Neutrophil (primary cell): ENCODE data around the gene TUBB.
"Not testable (repeated sequence)": the region's sequence is repeated elsewhere in the genome, so short reads cannot be mapped to it uniquely, and the experiment has no call there.

ENCODE experiments used
- H3K27ac ChIP-seq: fragments of 200-600 bp; sonication (generic); 2 replicates; pipeline ENCODE4 v1.5.1; 2016; ENCODE audit warnings: mild to moderate bottlenecking, moderate library complexity
- H3K27me3 ChIP-seq: fragments of 200-600 bp; sonication (generic); 2 replicates; pipeline ENCODE4 v1.6.0; 2016; ENCODE audit warnings: mild to moderate bottlenecking
- H3K36me3 ChIP-seq: fragments of 200-600 bp; sonication (generic); 2 replicates; pipeline ENCODE4 v1.5.1; 2017
- H3K4me1 ChIP-seq, 2 experiments: fragments of 200-600 bp in 1 of 2; sonication (generic) in 1 of 2; 1 replicate in 1 of 2; 2 replicates in 1 of 2; pipeline versions ENCODE4 v1.5.1 to v1.6.1; 2013 to 2016; ENCODE audit warnings: low read depth in 1 of 2, low read length in 1 of 2, mild to moderate bottlenecking in 1 of 2, moderate library complexity in 1 of 2; ENCODE audit not compliant: control insufficient read depth in 1 of 2, insufficient read depth in 1 of 2
- H3K4me3 ChIP-seq, 2 experiments: fragments of 200-600 bp in 1 of 2; sonication (generic) in 1 of 2; 1 replicate in 1 of 2; 2 replicates in 1 of 2; pipeline ENCODE4 v1.5.1; 2013 to 2016; ENCODE audit warnings: low read depth in 1 of 2, low read length in 1 of 2, mild to moderate bottlenecking in 1 of 2, moderate library complexity in 1 of 2
- H3K9me3 ChIP-seq: fragments of 200-600 bp; sonication (generic); 2 replicates; pipeline ENCODE4 v1.5.1; 2016
- TF ChIP-seq, protein P1 (sequence below): fragments of 200-600 bp; sonication (generic); IDR thresholded peaks from 2 replicates; pipeline ENCODE4 v1.5.1; 2016; ENCODE audit warnings: antibody characterized with exemption

TUBB gene

DNA sequence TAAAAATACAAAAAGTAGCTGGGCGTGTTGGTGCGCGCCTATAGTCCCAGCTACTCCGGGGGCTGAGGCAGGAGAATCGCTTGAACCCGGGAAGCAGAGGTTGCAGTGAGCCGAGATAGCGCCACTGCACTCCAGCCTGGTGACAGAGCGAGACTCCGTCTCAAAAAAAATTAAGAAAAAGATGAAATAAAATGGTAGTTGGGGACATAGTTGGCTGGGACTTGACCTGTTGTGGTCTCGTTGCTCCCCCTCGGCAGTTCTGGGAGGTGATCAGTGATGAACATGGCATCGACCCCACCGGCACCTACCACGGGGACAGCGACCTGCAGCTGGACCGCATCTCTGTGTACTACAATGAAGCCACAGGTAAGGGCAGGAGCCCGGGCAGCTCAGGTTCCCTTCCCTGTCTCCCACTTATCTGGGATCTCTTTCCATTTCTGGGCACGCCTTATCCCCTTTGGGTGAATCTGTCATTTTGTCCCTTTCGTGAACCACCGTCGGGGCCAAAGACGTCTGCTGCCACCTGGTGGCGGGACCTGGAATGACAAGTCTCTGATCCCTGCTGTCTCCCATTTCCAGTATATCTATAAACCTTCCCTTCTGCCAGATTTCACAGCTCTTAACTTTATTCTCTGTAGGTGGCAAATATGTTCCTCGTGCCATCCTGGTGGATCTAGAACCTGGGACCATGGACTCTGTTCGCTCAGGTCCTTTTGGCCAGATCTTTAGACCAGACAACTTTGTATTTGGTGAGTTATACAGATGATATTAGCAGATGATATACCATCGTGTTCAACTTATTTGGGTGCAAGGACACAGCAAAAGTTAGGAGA is 2.3 kb downstream of the TUBB start:
- Histone ChIP-seq H3K9me3 (no peaks in the 10 kb centered on the region), H3K4me1 (peaks cover 49 to 55% of the 10 kb centered on the region in 2 experiments), H3K4me3 (peak overlapping the region; percentile 88 to 92), H3K36me3 (peaks cover 53% of the 10 kb centered on the region), H3K27ac (peak overlapping the region; percentile 97), H3K27me3 (no peaks in the 10 kb centered on the region)
- TF ChIP-seq, protein P1, sequence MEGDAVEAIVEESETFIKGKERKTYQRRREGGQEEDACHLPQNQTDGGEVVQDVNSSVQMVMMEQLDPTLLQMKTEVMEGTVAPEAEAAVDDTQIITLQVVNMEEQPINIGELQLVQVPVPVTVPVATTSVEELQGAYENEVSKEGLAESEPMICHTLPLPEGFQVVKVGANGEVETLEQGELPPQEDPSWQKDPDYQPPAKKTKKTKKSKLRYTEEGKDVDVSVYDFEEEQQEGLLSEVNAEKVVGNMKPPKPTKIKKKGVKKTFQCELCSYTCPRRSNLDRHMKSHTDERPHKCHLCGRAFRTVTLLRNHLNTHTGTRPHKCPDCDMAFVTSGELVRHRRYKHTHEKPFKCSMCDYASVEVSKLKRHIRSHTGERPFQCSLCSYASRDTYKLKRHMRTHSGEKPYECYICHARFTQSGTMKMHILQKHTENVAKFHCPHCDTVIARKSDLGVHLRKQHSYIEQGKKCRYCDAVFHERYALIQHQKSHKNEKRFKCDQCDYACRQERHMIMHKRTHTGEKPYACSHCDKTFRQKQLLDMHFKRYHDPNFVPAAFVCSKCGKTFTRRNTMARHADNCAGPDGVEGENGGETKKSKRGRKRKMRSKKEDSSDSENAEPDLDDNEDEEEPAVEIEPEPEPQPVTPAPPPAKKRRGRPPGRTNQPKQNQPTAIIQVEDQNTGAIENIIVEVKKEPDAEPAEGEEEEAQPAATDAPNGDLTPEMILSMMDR, result peak; percentile 95

DNA sequence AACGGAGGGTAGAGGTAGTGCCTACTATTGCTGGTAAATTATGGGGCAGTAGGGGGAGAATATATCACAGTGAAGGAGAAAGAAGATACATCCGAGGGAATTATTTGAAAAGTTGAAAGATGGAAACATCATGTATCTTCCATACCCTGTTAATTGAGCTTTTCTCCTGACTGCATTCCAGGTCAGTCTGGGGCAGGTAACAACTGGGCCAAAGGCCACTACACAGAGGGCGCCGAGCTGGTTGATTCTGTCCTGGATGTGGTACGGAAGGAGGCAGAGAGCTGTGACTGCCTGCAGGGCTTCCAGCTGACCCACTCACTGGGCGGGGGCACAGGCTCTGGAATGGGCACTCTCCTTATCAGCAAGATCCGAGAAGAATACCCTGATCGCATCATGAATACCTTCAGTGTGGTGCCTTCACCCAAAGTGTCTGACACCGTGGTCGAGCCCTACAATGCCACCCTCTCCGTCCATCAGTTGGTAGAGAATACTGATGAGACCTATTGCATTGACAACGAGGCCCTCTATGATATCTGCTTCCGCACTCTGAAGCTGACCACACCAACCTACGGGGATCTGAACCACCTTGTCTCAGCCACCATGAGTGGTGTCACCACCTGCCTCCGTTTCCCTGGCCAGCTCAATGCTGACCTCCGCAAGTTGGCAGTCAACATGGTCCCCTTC is 3.1 kb downstream of the TUBB start:
- H3K27me3 ChIP-seq, H3K9me3 ChIP-seq, H3K4me3 ChIP-seq: not testable (repeated sequence)
- H3K27ac ChIP-seq, result peak overlapping the region; percentile 97
- peaks cover 41 to 47% of the 10 kb centered on the region in 2 experiments for H3K4me1 ChIP-seq
- H3K36me3 ChIP-seq, result peaks cover 61% of the 10 kb centered on the region

DNA sequence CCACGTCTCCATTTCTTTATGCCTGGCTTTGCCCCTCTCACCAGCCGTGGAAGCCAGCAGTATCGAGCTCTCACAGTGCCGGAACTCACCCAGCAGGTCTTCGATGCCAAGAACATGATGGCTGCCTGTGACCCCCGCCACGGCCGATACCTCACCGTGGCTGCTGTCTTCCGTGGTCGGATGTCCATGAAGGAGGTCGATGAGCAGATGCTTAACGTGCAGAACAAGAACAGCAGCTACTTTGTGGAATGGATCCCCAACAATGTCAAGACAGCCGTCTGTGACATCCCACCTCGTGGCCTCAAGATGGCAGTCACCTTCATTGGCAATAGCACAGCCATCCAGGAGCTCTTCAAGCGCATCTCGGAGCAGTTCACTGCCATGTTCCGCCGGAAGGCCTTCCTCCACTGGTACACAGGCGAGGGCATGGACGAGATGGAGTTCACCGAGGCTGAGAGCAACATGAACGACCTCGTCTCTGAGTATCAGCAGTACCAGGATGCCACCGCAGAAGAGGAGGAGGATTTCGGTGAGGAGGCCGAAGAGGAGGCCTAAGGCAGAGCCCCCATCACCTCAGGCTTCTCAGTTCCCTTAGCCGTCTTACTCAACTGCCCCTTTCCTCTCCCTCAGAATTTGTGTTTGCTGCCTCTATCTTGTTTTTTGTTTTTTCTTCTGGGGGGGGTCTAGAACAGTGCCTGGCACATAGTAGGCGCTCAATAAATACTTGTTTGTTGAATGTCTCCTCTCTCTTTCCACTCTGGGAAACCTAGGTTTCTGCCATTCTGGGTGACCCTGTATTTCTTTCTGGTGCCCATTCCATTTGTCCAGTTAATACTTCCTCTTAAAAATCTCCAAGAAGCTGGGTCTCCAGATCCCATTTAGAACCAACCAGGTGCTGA is 3.9 kb downstream of the TUBB start:
- Histone ChIP-seq H3K36me3 (peaks cover 69% of the 10 kb centered on the region), H3K4me1 (peaks cover 33 to 39% of the 10 kb centered on the region in 2 experiments), H3K27ac (peak overlapping the region; percentile 97)
- H3K27me3 ChIP-seq, H3K4me3 ChIP-seq, H3K9me3 ChIP-seq: not testable (repeated sequence)

DNA sequence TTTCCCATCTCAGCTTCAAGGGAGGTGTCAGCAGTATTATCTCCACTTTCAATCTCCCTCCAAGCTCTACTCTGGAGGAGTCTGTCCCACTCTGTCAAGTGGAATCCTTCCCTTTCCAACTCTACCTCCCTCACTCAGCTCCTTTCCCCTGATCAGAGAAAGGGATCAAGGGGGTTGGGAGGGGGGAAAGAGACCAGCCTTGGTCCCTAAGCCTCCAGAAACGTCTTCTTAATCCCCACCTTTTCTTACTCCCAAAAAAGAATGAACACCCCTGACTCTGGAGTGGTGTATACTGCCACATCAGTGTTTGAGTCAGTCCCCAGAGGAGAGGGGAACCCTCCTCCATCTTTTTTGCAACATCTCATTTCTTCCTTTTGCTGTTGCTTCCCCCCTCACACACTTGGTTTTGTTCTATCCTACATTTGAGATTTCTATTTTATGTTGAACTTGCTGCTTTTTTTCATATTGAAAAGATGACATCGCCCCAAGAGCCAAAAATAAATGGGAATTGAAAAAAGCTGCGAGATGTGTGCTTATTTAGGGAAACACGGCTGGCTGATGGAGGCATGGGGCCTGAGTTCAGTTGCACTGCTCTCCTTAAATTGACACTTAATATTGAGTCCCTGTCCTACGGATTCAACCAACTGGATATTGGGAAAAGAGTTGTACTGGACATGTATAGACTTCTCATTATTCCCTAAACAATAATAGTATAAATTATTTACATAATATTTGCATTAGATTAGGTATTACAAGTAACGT is 4.9 kb downstream of the TUBB start:
- Histone ChIP-seq H3K9me3 (no peaks in the 10 kb centered on the region), H3K27ac (peak overlapping the region; percentile 97), H3K4me1 (peaks cover 23 to 29% of the 10 kb centered on the region in 2 experiments), H3K27me3 (no peaks in the 10 kb centered on the region), H3K36me3 (peaks cover 78% of the 10 kb centered on the region), H3K4me3 (no peak overlapping the region)
- TF ChIP-seq, protein P1, result no peak

DNA sequence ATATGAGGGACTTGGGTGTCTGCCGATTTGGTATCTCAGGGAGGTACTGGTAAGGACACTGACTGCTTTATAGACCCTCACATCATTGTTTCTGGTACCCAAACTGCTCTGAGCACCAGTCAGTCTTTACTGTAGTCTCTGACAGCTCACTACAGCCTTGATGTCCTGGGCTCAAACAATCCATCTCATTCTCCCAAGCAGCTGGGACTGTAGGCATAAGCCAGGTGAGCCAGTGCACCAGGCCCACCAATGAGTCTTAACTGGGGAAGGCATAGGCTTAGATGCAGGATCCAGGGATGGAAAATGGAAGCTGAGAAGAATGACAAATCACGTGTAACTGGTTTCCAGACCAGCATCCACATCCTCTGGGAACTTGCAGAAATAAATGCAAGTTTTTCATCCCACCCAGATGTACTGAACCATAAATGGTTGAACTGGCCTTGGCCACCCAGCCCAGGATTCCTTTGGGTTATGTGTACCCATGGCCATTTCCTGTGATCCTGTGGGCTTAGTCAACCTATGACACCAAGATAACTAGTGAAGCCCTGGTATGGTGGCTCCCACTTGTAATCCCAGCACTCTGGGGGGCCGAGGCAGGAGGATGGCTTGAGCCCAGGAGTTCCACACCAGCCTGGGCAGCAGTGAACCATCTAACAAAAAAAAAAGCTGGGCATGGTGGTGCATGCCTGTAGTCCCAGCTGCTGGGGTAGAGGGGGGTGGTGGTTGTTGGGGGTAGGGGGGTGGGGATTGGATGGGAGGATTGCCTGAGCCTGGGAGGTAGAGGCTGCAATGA is 5.8 kb downstream of the TUBB start:
- Histone ChIP-seq H3K9me3 (no peaks in the 10 kb centered on the region), H3K4me1 (peaks cover 26 to 30% of the 10 kb centered on the region in 2 experiments), H3K4me3 (no peak overlapping the region), H3K27me3 (no peaks in the 10 kb centered on the region), H3K36me3 (peaks cover 87% of the 10 kb centered on the region), H3K27ac (peak overlapping the region; percentile 97)
- TF ChIP-seq, protein P1, result no peak
